HEK293 (cell line): ENCODE measurements around the gene FOXO1.

Experiments
- BCL11B ChIP-seq: fragments of 450-650 bp; formaldehyde crosslinking; IDR thresholded peaks from 2 replicates; pipeline ENCODE4 v1.5.1; 2016; ENCODE audit warnings: low read depth, missing biosample characterization, missing genetic modification characterization
- GLIS1 ChIP-seq: fragments of 450-650 bp; formaldehyde crosslinking; IDR thresholded peaks from 2 replicates; pipeline ENCODE4 v1.5.1; 2016; ENCODE audit warnings: missing biosample characterization, missing genetic modification characterization
- GLIS2 ChIP-seq: fragments of 450-650 bp; formaldehyde crosslinking; IDR thresholded peaks from 2 replicates; pipeline ENCODE4 v1.5.1; 2016; ENCODE audit warnings: missing biosample characterization, missing genetic modification characterization
- MZF1 ChIP-seq: fragments of 450-650 bp; formaldehyde crosslinking; IDR thresholded peaks from 2 replicates; pipeline ENCODE4 v1.5.1; 2017; ENCODE audit warnings: missing biosample characterization, missing genetic modification characterization, borderline replicate concordance
- SCRT2 ChIP-seq: fragments of 450-650 bp; formaldehyde crosslinking; IDR thresholded peaks from 2 replicates; pipeline ENCODE4 v1.5.1; 2016; ENCODE audit warnings: missing biosample characterization, missing genetic modification characterization
- SETDB1 ChIP-seq: IDR thresholded peaks from one replicate; pipeline ENCODE4 v1.6.1; 2017; ENCODE audit warnings: mild to moderate bottlenecking, low read length, moderate library complexity, mixed read lengths; ENCODE audit not compliant: insufficient read length
- ZBTB48 ChIP-seq: fragments of 450-650 bp; formaldehyde crosslinking; IDR thresholded peaks from 2 replicates; pipeline ENCODE4 v1.5.1; 2016; ENCODE audit warnings: missing biosample characterization, missing genetic modification characterization
- ZBTB7A ChIP-seq: fragments of 450-650 bp; formaldehyde crosslinking; IDR thresholded peaks from 2 replicates; pipeline ENCODE4 v1.5.1; 2016; ENCODE audit warnings: low read depth, missing biosample characterization, missing genetic modification characterization
- ZFHX2 ChIP-seq: fragments of 450-650 bp; formaldehyde crosslinking; conservative IDR thresholded peaks from 2 replicates; pipeline ENCODE4 v1.5.1; 2016; ENCODE audit warnings: missing biosample characterization, missing genetic modification characterization
- ZIC2 ChIP-seq: fragments of 450-650 bp; formaldehyde crosslinking; IDR thresholded peaks from 2 replicates; pipeline ENCODE4 v1.5.1; 2016; ENCODE audit warnings: missing biosample characterization, missing genetic modification characterization
- ZNF121 ChIP-seq: fragments of 450-650 bp; formaldehyde crosslinking; IDR thresholded peaks from 2 replicates; pipeline ENCODE4 v1.5.1; 2016; ENCODE audit warnings: missing biosample characterization, missing genetic modification characterization
- ZNF138 ChIP-seq: fragments of 450-650 bp; formaldehyde crosslinking; IDR thresholded peaks from 2 replicates; pipeline ENCODE4 v1.5.1; 2016; ENCODE audit warnings: missing biosample characterization, missing genetic modification characterization, borderline replicate concordance
- ZNF140 ChIP-seq: fragments of 450-650 bp; formaldehyde crosslinking; IDR thresholded peaks from 2 replicates; pipeline ENCODE4 v1.5.1; 2016; ENCODE audit warnings: missing biosample characterization, missing genetic modification characterization
- ZNF211 ChIP-seq: fragments of 450-650 bp; formaldehyde crosslinking; IDR thresholded peaks from 2 replicates; pipeline ENCODE4 v1.5.1; 2016; ENCODE audit warnings: low read depth, missing biosample characterization, missing genetic modification characterization
- ZNF266 ChIP-seq: fragments of 450-650 bp; formaldehyde crosslinking; IDR thresholded peaks from 2 replicates; pipeline ENCODE4 v1.5.1; 2016; ENCODE audit warnings: missing biosample characterization, missing genetic modification characterization, low read depth
- ZNF302 ChIP-seq: fragments of 450-650 bp; formaldehyde crosslinking; IDR thresholded peaks from 2 replicates; pipeline ENCODE4 v1.5.1; 2016; ENCODE audit warnings: missing biosample characterization, missing genetic modification characterization, low read depth
- ZNF311 ChIP-seq: fragments of 450-650 bp; formaldehyde crosslinking; IDR thresholded peaks from 2 replicates; pipeline ENCODE4 v1.5.1; 2017; ENCODE audit warnings: missing biosample characterization, missing genetic modification characterization, borderline replicate concordance
- ZNF48 ChIP-seq: fragments of 450-650 bp; formaldehyde crosslinking; IDR thresholded peaks from 2 replicates; pipeline ENCODE4 v1.5.1; 2016; ENCODE audit warnings: missing biosample characterization, missing genetic modification characterization
- ZNF501 ChIP-seq: fragments of 450-650 bp; formaldehyde crosslinking; IDR thresholded peaks from 2 replicates; pipeline ENCODE4 v1.5.1; 2016; ENCODE audit warnings: missing biosample characterization, missing genetic modification characterization
- ZNF544 ChIP-seq: fragments of 450-650 bp; formaldehyde crosslinking; IDR thresholded peaks from 2 replicates; pipeline ENCODE4 v1.5.0; 2017; ENCODE audit warnings: missing biosample characterization, missing genetic modification characterization
- ZNF548 ChIP-seq: fragments of 450-650 bp; formaldehyde crosslinking; IDR thresholded peaks from 2 replicates; pipeline ENCODE4 v1.5.1; 2016; ENCODE audit warnings: missing biosample characterization, missing genetic modification characterization
- ZNF660 ChIP-seq: fragments of 450-650 bp; IDR thresholded peaks from 2 replicates; pipeline ENCODE4 v1.5.1; 2018; ENCODE audit warnings: missing biosample characterization, mild to moderate bottlenecking, missing genetic modification characterization
- ZNF664 ChIP-seq: fragments of 450-650 bp; formaldehyde crosslinking; IDR thresholded peaks from 2 replicates; pipeline ENCODE4 v1.5.1; 2016; ENCODE audit warnings: missing biosample characterization, missing genetic modification characterization
- ZNF707 ChIP-seq: fragments of 450-650 bp; formaldehyde crosslinking; IDR thresholded peaks from 2 replicates; pipeline ENCODE4 v1.5.1; 2016; ENCODE audit warnings: missing biosample characterization, missing genetic modification characterization
- ZSCAN30 ChIP-seq: fragments of 450-650 bp; IDR thresholded peaks from 2 replicates; pipeline ENCODE4 v1.5.1; 2018; ENCODE audit warnings: missing biosample characterization, mild to moderate bottlenecking, missing genetic modification characterization, moderate library complexity
- TF ChIP-seq, protein P1 (sequence below): fragments of 450-650 bp; formaldehyde crosslinking; IDR thresholded peaks from 2 replicates; pipeline ENCODE4 v1.5.1; 2016; ENCODE audit warnings: missing biosample characterization, missing genetic modification characterization
- TF ChIP-seq, protein P2 (sequence below): fragments of 450-650 bp; formaldehyde crosslinking; IDR thresholded peaks from 2 replicates; pipeline ENCODE4 v1.5.1; 2016; ENCODE audit warnings: missing biosample characterization, missing genetic modification characterization
- TF ChIP-seq, protein P3 (sequence below): fragments of 450-650 bp; formaldehyde crosslinking; IDR thresholded peaks from 2 replicates; pipeline ENCODE4 v1.5.1; 2017; ENCODE audit warnings: missing biosample characterization, missing genetic modification characterization
- TF ChIP-seq, protein P4 (sequence below): fragments of 450-650 bp; formaldehyde crosslinking; IDR thresholded peaks from 2 replicates; pipeline ENCODE4 v1.5.1; 2016; ENCODE audit warnings: missing biosample characterization, missing genetic modification characterization, borderline replicate concordance
- TF ChIP-seq, protein P5 (sequence below): fragments of 450-650 bp; formaldehyde crosslinking; IDR thresholded peaks from 2 replicates; pipeline ENCODE4 v1.5.1; 2016; ENCODE audit warnings: missing biosample characterization, missing genetic modification characterization

The FOXO1 gene

DNA sequence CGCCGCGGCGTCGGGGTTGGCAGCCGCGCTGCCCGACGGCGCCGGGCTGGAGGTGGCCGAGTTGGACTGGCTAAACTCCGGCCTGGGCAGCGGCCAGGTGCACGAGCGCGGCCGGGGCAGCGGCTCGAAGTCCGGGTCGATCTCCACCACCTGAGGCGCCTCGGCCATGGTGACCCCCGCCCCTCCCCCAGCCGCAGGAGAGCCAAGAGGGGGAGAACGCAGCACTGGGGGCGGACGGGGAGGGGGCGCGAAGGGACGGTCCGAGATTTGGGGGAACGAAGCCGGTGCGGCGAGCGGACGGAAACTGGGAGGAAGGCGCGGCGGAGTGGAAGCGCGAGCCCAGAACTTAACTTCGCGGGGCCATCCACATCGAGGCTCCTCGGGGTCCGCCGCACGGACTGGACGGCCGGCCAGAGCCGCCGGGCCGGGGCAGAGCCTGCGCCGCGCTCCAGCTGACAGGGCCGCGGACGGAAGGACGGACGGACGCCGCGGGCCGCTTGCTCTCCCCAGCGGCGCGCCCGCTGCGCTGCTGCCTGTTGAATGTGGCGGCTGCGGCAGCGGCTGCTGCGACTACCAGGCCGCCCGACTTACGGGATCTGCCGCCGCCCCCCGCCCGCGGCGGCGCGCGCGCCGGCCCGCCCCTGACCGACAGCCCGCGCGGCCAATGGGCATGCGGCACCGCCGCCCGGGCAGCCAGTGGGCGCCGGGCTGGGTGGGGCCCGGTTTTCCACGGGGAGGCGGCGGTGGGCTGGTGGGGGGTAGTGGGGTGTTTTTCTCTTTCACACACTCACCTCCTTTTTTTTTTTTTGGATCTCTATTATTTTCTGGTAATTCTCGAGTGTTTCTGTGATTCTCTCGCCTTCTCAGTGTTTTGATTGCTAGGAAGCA, at the start of gene FOXO1 (continued):
- TF ChIP-seq ZNF138 (tag by site-specific recombination), result no peak
- TF ChIP-seq ZBTB48 (tag by site-specific recombination), result no peak
- TF ChIP-seq ZNF302 (tag by site-specific recombination), result no peak
- TF ChIP-seq ZNF548 (tag by site-specific recombination), result no peak
- no peak for TF ChIP-seq ZNF48 (tag by site-specific recombination)
- TF ChIP-seq, protein P1, sequence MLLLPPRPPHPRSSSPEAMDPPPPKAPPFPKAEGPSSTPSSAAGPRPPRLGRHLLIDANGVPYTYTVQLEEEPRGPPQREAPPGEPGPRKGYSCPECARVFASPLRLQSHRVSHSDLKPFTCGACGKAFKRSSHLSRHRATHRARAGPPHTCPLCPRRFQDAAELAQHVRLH, result no peak
- TF ChIP-seq ZNF664, result no peak
- TF ChIP-seq ZNF501 (tag by site-specific recombination), result 0 out of 2 replicates have a peak, but pooled peaks have one; percentile 22
- TF ChIP-seq, protein P2, sequence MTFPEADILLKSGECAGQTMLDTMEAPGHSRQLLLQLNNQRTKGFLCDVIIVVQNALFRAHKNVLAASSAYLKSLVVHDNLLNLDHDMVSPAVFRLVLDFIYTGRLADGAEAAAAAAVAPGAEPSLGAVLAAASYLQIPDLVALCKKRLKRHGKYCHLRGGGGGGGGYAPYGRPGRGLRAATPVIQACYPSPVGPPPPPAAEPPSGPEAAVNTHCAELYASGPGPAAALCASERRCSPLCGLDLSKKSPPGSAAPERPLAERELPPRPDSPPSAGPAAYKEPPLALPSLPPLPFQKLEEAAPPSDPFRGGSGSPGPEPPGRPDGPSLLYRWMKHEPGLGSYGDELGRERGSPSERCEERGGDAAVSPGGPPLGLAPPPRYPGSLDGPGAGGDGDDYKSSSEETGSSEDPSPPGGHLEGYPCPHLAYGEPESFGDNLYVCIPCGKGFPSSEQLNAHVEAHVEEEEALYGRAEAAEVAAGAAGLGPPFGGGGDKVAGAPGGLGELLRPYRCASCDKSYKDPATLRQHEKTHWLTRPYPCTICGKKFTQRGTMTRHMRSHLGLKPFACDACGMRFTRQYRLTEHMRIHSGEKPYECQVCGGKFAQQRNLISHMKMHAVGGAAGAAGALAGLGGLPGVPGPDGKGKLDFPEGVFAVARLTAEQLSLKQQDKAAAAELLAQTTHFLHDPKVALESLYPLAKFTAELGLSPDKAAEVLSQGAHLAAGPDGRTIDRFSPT (tag by site-specific recombination), result peak; percentile 29; the same call in 1 of the 2 replicates
- TF ChIP-seq GLIS1 (tag by site-specific recombination), result peak; percentile 49; the same call in 1 of the 2 replicates
- no peak for TF ChIP-seq ZNF211
- TF ChIP-seq ZNF544 (tag by site-specific recombination), result no peak
- TF ChIP-seq ZBTB7A (tag by site-specific recombination), result peak; percentile 77; the same call in 1 of the 2 replicates
- TF ChIP-seq ZIC2 (tag by site-specific recombination), result peak; percentile 28; the same call in 1 of the 2 replicates
- no peak for TF ChIP-seq SETDB1
- TF ChIP-seq ZSCAN30 (tag by site-specific recombination), result peak; percentile 66; the same call in 1 of the 2 replicates
- TF ChIP-seq GLIS2 (tag by site-specific recombination), result peak; percentile 59
- TF ChIP-seq ZNF266, result no peak
- TF ChIP-seq, protein P3, sequence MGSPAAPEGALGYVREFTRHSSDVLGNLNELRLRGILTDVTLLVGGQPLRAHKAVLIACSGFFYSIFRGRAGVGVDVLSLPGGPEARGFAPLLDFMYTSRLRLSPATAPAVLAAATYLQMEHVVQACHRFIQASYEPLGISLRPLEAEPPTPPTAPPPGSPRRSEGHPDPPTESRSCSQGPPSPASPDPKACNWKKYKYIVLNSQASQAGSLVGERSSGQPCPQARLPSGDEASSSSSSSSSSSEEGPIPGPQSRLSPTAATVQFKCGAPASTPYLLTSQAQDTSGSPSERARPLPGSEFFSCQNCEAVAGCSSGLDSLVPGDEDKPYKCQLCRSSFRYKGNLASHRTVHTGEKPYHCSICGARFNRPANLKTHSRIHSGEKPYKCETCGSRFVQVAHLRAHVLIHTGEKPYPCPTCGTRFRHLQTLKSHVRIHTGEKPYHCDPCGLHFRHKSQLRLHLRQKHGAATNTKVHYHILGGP (tag by site-specific recombination), result no peak
- peak; percentile 66 for TF ChIP-seq ZNF660 (tag by site-specific recombination)
- no peak for TF ChIP-seq ZNF140
- no peak for TF ChIP-seq ZNF311 (tag by site-specific recombination)
- peak; percentile 39; the same call in 1 of the 2 replicates for TF ChIP-seq ZFHX2 (tag by site-specific recombination)
- no peak for TF ChIP-seq MZF1 (tag by site-specific recombination)
- TF ChIP-seq, protein P4, sequence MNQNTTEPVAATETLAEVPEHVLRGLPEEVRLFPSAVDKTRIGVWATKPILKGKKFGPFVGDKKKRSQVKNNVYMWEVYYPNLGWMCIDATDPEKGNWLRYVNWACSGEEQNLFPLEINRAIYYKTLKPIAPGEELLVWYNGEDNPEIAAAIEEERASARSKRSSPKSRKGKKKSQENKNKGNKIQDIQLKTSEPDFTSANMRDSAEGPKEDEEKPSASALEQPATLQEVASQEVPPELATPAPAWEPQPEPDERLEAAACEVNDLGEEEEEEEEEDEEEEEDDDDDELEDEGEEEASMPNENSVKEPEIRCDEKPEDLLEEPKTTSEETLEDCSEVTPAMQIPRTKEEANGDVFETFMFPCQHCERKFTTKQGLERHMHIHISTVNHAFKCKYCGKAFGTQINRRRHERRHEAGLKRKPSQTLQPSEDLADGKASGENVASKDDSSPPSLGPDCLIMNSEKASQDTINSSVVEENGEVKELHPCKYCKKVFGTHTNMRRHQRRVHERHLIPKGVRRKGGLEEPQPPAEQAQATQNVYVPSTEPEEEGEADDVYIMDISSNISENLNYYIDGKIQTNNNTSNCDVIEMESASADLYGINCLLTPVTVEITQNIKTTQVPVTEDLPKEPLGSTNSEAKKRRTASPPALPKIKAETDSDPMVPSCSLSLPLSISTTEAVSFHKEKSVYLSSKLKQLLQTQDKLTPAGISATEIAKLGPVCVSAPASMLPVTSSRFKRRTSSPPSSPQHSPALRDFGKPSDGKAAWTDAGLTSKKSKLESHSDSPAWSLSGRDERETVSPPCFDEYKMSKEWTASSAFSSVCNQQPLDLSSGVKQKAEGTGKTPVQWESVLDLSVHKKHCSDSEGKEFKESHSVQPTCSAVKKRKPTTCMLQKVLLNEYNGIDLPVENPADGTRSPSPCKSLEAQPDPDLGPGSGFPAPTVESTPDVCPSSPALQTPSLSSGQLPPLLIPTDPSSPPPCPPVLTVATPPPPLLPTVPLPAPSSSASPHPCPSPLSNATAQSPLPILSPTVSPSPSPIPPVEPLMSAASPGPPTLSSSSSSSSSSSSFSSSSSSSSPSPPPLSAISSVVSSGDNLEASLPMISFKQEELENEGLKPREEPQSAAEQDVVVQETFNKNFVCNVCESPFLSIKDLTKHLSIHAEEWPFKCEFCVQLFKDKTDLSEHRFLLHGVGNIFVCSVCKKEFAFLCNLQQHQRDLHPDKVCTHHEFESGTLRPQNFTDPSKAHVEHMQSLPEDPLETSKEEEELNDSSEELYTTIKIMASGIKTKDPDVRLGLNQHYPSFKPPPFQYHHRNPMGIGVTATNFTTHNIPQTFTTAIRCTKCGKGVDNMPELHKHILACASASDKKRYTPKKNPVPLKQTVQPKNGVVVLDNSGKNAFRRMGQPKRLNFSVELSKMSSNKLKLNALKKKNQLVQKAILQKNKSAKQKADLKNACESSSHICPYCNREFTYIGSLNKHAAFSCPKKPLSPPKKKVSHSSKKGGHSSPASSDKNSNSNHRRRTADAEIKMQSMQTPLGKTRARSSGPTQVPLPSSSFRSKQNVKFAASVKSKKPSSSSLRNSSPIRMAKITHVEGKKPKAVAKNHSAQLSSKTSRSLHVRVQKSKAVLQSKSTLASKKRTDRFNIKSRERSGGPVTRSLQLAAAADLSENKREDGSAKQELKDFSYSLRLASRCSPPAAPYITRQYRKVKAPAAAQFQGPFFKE, result no peak
- TF ChIP-seq BCL11B (tag by site-specific recombination), result peak; percentile 85
- TF ChIP-seq, protein P5, sequence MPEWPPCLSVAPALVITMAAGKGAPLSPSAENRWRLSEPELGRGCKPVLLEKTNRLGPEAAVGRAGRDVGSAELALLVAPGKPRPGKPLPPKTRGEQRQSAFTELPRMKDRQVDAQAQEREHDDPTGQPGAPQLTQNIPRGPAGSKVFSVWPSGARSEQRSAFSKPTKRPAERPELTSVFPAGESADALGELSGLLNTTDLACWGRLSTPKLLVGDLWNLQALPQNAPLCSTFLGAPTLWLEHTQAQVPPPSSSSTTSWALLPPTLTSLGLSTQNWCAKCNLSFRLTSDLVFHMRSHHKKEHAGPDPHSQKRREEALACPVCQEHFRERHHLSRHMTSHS, result no peak
- peak; percentile 83 for TF ChIP-seq SCRT2 (tag by site-specific recombination)
- TF ChIP-seq ZNF707, result no peak
- no peak for TF ChIP-seq ZNF121 (tag by site-specific recombination)
